Stimulated activated CD4-positive, alpha-beta T cell treated with anti-CD3 and anti-CD28 coated beads, Interleukin-4, amount 100 ng/mL, for 1 hour (primary cell): Measurements from ENCODE around the gene MITF.

Source experiments
- DNase-seq: peaks from one replicate; pipeline ENCODE4 v3.0.0-alpha.2; 2020

MITF gene

DNA sequence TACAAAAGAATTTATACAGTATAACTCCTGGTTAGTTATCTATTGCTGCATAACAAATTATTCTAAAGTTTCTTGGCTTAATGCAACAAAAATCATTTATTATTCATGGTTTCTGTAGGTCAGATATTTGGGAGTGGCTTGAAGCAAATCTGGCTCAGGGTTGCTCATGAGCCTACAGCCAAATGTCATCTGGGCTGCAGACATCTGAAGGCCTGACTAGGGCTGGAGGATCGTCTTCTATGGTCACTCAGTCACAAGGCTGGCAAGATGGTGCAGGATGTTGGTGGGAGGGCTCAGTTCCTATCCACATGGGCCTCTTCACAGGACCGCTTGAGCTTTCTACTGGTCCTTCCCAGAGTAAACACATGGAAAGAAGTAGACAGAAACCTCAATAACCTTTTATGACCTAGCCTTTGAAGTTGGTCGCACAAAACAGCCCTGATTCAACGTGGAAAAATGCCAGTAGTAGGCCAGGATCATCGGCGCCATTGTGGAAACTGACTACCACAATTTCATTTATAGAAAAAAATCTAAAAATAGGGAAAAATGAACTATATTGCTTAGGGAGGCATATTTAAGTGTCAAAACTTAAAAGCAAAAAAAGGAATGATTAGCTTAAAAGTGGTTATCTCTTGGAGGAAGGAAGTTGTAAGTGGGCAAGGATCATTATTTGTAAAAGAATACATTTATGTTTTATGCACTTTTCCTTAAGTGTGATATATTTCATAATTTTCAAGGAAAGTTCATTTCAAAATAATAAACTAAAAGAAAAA is 9.9 kb upstream of the MITF start:
- no peak for DNase-seq

- no peak for DNase-seq
Observed at GRCh38 chr3:69731080-69731479, 8.2 kb upstream of the MITF start.

DNA sequence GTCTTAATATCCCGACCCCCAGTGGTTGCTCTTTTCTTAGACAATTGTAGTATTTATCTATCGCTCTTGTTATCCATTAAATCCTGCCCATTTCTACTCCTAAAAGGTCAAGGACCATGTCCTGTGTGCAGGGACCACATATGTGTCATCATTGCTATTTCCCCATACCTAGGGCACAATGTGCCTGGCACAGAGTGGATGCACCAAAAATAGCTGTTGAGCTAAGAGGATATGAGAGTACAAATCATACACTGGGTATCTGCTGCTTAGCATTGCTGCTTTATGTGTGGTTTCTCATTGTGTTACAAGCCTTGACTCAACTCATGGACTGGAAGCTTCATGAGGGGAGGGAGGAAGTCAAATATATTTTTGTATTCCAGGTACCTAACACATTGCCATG is 3.4 kb upstream of the MITF start:
- DNase-seq: no peak

GRCh38 chr3:69737392-69737791 is 1.9 kb upstream of the MITF start:
- DNase-seq: no peak

DNA sequence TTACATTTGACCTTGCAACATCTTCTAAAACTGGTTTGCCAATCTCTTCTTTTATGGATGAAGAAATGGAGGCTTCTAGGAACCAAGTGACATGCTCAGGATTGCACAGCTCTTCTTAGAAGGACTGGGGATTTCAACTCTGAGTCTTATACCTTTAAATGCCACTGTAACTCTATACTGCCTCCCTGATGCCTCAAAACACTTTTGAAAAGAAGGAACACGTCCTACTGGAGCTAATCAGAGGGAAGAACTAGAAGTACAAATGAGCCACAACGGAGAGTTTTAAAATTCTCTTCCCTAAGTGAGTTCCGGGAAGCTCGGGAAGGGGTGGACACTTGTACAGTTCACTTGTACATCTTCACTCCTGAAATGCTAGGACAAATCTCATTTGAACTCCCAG is 949 bp upstream of the MITF start:
- DNase-seq: no peak

GRCh38 chr3:69738859-69739203 is 433 bp upstream of the MITF start:
- DNase-seq: no peak

GRCh38 chr3:69740103-69741021 is 1.1 kb downstream of the MITF start:
- no peak for DNase-seq

- no peak for DNase-seq
Observed at GRCh38 chr3:69741032-69741767, 1.9 kb downstream of the MITF start.

DNA sequence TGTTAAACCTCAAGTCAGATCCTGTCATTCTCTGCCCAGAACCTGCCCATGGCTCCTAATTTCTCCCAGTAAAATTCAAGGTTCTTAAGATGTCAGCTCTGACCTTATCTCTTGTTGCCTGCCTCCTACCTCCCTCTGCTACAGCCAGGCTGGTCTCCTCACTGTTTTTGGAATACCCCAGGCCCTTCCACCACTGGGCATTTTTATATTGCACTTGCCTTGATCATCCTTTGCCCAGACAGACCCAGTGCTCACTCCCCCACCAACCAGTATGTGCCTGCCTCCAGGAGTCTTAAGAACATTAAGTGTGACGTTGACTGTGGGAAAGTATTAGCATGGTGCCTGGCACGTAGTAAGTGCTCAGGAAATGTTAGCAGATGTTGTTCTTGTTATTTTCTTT is 3.1 kb downstream of the MITF start:
- DNase-seq: no peak

GRCh38 chr3:69743975-69744906 is 5.0 kb downstream of the MITF start:
- no peak for DNase-seq

GRCh38 chr3:69745505-69745904 is 6.2 kb downstream of the MITF start:
- no peak for DNase-seq

GRCh38 chr3:69746119-69746518 is 6.9 kb downstream of the MITF start:
- DNase-seq: no peak

DNA sequence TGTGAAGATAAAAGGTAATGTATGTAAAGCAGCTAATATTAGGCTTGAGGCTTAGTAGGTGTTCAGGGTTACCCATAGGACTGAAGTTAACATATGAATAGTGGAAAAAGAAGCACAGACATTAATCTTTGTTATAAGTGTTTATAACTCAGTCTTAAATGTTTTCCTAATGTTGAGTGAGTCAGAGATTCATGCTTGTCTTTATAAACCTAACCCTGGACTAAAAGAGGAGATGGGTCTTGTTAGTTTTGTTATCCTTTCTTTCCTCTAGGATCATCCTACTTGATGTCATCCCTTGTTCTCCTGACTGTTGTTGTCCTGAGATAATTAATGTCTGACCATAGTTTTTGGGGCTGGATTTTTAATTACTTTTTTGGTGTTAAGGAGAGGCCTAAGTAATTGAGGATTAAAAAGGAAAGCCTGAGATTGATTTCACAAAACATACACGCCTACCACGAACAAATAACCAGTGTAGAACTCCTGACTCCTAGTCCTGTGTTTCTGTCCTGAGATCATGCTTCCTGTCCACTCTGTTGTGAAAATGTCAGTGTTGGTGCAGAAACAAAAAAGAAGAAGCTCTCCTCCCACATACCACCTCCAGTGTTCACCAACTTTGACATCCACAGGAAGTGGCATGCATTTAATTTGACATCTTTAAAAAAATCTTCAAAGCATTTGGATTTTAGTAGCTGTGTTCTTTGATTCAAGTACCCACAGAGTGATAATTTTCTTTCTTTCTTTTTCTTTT is 8.4 kb downstream of the MITF start:
- DNase-seq: no peak

- DNase-seq: no peak
Observed at GRCh38 chr3:69748503-69748902, 9.2 kb downstream of the MITF start.

DNA sequence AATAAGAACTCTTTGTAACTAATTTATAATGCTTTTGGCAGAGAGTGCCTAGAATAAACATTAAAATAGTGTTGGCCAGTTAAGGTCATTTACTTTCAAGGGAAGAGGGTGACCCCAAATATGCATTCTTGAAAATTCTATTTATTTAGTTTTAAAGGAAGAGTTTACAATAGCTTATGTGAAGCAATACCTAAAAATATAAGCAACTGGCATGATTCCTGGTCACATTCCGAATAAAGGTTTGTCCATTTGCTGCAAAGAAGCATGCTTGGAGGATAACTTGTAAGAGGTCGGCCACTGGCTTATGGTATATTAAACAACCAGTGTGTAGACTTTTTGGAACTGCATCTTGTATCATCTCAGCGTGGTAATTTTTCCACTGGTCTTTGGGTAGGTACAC is 10.2 kb downstream of the MITF start:
- DNase-seq: no peak

- no peak for DNase-seq
Observed at GRCh38 chr3:69750549-69750948, 11.3 kb downstream of the MITF start.

- no peak for DNase-seq
Observed at GRCh38 chr3:69751074-69751476, 11.8 kb downstream of the MITF start.

DNA sequence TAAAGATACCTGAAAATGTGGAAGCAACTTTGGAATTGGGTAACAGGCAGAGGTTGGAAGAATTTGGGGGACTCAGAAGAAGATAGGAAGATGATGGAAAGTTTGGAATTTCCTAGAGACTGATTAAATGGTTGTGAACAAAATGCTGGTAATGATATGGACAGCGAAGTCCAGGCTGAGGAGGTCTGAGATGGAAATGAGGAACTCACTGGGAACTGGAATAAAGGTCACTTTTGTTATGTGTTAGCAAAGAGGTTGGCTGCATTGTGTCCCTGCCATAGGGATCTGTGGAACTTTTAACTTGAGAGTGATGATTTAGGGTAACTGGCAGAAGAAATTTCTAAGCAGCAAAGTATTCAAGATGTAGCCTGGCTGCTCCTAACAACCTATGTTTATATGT is 13.0 kb downstream of the MITF start:
- no peak for DNase-seq

DNA sequence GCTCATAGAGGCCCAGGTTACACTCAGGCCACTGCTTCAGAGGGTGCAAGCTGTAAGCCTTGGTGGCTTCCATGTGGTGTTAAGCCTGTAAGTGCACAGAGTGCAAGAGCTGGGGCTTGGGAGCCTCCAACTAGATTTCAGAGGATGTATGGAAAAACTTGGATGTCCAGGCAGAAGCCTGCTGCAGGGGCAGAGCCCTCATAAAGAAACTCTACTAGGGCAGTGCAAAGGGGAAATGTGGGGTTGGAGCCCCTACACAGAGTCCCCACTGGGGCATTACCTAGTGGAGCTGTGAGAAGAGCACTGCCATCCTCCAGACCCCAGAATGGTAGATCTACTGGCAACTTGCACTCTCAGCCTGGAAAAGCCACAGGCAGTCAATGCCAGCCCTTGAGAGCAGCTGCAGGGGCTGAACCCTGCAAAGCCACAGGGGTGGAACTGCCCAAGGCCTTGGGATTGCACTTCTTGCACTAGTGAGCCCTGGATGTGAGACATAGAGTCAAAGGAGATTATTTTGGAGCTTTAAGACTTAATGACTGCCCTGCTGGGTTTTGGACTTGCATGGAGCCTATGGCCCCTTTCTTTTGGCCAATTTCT is 14.0 kb downstream of the MITF start:
- DNase-seq: no peak

- no peak for DNase-seq
Observed at GRCh38 chr3:69755795-69756194, 16.5 kb downstream of the MITF start.
